Astrocyte (in vitro differentiated cells and primary cell): ENCODE results near the gene KBTBD4.

Experiments used
- EZH2 ChIP-seq: IDR thresholded peaks from 2 replicates; pipeline ENCODE4 v1.6.1; 2012; ENCODE audit warnings: mild to moderate bottlenecking, low read length, inconsistent platforms; ENCODE audit not compliant: insufficient read depth
- TF ChIP-seq, protein P1 (sequence below): IDR thresholded peaks from 2 replicates; pipeline ENCODE4 v1.5.1; 2011; ENCODE audit warnings: low read depth, mild to moderate bottlenecking, inconsistent platforms, low read length, moderate library complexity; ENCODE audit not compliant: insufficient read depth

DNA sequence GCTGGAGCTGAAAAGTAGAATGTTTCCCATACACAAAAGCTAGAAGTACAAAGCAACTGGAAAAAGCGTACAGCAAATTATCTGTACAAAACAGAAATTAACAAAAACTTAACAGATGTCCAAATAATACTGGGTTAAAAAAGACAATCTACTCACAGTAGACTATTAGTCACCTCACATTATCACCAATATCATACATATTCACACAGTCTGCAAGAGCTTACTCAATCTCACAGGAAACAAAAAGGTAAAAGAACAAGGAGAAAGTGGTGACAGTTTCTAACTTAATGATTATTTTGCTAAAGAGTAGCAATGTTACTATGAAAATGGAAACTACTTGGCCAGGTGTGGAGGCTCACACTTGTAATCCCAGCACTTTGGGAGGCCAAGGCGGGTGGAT lies 37.7 kb downstream of the KBTBD4 start:
- TF ChIP-seq, protein P1, sequence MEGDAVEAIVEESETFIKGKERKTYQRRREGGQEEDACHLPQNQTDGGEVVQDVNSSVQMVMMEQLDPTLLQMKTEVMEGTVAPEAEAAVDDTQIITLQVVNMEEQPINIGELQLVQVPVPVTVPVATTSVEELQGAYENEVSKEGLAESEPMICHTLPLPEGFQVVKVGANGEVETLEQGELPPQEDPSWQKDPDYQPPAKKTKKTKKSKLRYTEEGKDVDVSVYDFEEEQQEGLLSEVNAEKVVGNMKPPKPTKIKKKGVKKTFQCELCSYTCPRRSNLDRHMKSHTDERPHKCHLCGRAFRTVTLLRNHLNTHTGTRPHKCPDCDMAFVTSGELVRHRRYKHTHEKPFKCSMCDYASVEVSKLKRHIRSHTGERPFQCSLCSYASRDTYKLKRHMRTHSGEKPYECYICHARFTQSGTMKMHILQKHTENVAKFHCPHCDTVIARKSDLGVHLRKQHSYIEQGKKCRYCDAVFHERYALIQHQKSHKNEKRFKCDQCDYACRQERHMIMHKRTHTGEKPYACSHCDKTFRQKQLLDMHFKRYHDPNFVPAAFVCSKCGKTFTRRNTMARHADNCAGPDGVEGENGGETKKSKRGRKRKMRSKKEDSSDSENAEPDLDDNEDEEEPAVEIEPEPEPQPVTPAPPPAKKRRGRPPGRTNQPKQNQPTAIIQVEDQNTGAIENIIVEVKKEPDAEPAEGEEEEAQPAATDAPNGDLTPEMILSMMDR, result no peak
- no peak for TF ChIP-seq EZH2
